LNCAP (cell line): Measurements from ENCODE around the gene TRMT44.

Experiments used
- CTCF ChIP-seq: fragments of 450-650 bp; IDR thresholded peaks from 2 replicates; pipeline ENCODE4 v1.5.1; 2017; ENCODE audit warnings: mild to moderate bottlenecking

Gene TRMT44

GRCh38 chr4:8433136-8433535 is 7.4 kb upstream of the TRMT44 start:
- no peak for TF ChIP-seq CTCF

- TF ChIP-seq CTCF: no peak
These were observed 6.1 kb upstream of the TRMT44 start for GRCh38 chr4:8434251-8435073.

GRCh38 chr4:8435656-8436121 is 4.9 kb upstream of the TRMT44 start:
- no peak for TF ChIP-seq CTCF

- TF ChIP-seq CTCF: no peak
These were observed 3.3 kb upstream of the TRMT44 start for GRCh38 chr4:8437281-8437680.

- no peak for TF ChIP-seq CTCF
These were observed 1.8 kb upstream of the TRMT44 start for GRCh38 chr4:8438743-8439142.

GRCh38 chr4:8439168-8439567 is 1.4 kb upstream of the TRMT44 start:
- no peak for TF ChIP-seq CTCF

GRCh38 chr4:8439914-8440491 is 574 bp upstream of the TRMT44 start:
- TF ChIP-seq CTCF: no peak
